Activated T-cell treated with anti-CD3 and anti-CD28 coated beads, Interleukin-2, amount 50 U/mL, for 24 hours (primary cell): ENCODE results near the gene LRRC8E.

Experiments
- DNase-seq: peaks from one replicate; pipeline ENCODE4 v3.0.0-alpha.2; 2020
- H3K27ac Mint-ChIP-seq: 2 replicates; pipeline ENCODE4 v1.8.0; 2020; ENCODE audit warnings: mild to moderate bottlenecking, mixed read lengths
- H3K27me3 Mint-ChIP-seq: 2 replicates; pipeline ENCODE4 v1.8.0; 2020; ENCODE audit warnings: mixed read lengths
- H3K36me3 Mint-ChIP-seq: 2 replicates; pipeline ENCODE4 v1.8.0; 2020; ENCODE audit warnings: low read depth, mixed read lengths
- H3K4me1 Mint-ChIP-seq: 2 replicates; pipeline ENCODE4 v1.8.0; 2020; ENCODE audit warnings: low read depth, mixed read lengths
- H3K4me3 Mint-ChIP-seq: 2 replicates; pipeline ENCODE4 v1.8.0; 2020; ENCODE audit warnings: mild to moderate bottlenecking, moderate library complexity, mixed read lengths
- H3K9me3 Mint-ChIP-seq: 2 replicates; pipeline ENCODE4 v1.8.0; 2020; ENCODE audit warnings: mixed read lengths

The LRRC8E gene

DNA sequence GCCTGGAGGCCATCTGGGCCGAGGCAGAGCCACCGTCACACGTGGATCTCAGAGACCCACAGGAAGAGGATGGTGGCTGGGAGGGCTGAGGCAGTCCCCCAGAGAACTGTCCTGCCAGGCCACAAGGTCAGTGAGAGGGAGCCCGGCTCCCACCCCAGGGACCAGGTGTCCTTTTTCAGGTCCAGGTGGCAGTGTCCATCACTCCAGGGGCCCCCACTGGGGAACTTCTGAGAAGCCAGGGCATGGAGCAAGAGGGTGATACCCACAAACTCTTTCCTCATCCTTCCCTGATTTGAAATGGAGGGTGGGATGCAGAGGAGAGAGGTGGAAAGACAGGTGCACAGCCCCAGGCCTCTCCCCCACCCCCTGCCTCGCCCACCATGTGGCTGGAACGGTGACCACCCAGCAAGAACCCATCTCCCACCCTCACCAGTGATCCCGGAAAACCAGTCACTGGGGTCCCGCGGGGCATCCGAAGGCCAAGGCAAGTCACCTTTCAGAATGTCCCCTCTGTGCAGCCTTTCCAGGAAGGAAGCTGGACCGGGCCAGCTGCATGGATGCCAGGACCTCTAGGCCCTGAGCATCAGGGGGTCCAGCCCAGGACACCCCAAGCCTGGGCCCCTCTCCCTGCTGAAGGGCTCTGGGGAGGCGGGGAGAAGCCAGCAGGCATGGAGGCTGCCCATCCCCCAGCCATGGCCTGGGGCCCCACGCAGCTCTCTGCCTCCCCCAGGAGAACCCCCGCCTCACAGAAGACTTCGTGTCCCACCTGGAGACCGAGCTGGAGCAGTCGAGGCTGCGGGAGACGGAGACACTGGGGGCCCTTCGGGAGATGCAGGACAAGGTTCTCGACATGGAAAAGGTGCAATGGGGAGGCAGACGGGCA, 28.2 kb upstream of the LRRC8E start:
- H3K4me1 Mint-ChIP-seq: peaks cover 9% of the 10 kb centered on the region
- no peak overlapping the region for H3K27ac Mint-ChIP-seq
- H3K36me3 Mint-ChIP-seq: no peaks in the 10 kb centered on the region
- peaks cover 27% of the 10 kb centered on the region for H3K27me3 Mint-ChIP-seq
- no peak for DNase-seq
- H3K4me3 Mint-ChIP-seq: no peak overlapping the region
- H3K9me3 Mint-ChIP-seq: no peaks in the 10 kb centered on the region

DNA sequence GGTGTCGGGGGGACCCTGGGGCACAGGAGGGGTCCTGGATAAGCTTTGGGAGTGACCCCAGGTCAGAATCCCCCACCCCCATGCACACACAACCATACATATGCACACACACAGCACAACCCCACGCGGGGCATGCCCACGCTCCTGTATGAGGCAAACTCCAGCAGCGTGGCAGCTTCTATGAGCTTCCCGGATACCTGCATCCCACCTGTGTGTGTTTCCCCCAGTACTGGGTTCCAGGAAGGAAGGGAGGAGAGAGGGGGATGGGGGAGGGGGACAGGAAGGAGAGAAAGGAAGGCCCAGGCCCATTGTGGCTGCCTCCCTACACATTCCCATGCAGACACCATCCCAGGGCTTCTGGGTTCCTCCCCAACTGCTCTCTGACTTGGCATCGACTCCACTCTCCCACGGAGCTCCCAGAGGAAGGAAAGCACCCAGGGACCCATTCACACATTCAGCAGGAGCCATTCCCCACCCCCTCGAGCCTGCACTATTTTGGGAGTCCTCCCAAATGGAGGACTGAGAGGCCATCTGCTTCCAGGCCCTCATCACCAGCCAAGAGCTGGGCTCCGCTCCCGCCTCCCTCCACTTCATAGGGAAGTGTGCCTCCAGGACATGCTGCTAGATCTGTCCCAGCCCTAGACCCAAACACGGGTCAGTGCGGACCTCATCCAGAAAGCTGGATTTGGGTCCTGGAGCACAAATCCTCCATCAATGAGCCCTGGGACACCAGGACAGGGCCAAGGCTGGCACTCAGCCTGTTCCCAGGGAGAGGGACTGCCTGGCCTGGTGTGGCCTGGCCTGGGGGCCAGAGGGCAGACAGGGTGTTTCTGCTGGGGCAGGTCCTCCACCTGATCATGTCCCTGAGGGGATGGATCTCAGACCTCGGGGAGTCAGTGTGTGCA, 27.3 kb upstream of the LRRC8E start:
- no peak for DNase-seq
- Mint-ChIP-seq H3K27ac (no peak overlapping the region), H3K4me3 (no peak overlapping the region), H3K27me3 (peaks cover 33% of the 10 kb centered on the region), H3K4me1 (peaks cover 14% of the 10 kb centered on the region), H3K36me3 (no peaks in the 10 kb centered on the region), H3K9me3 (no peaks in the 10 kb centered on the region)

- Mint-ChIP-seq H3K27ac (no peak overlapping the region), H3K9me3 (no peaks in the 10 kb centered on the region), H3K27me3 (peaks cover 39% of the 10 kb centered on the region), H3K36me3 (no peaks in the 10 kb centered on the region), H3K4me1 (peaks cover 14% of the 10 kb centered on the region), H3K4me3 (peak overlapping the region; percentile 27)
- DNase-seq: no peak
Measured at GRCh38 chr19:7861619-7862412, 26.5 kb upstream of the LRRC8E start.

DNA sequence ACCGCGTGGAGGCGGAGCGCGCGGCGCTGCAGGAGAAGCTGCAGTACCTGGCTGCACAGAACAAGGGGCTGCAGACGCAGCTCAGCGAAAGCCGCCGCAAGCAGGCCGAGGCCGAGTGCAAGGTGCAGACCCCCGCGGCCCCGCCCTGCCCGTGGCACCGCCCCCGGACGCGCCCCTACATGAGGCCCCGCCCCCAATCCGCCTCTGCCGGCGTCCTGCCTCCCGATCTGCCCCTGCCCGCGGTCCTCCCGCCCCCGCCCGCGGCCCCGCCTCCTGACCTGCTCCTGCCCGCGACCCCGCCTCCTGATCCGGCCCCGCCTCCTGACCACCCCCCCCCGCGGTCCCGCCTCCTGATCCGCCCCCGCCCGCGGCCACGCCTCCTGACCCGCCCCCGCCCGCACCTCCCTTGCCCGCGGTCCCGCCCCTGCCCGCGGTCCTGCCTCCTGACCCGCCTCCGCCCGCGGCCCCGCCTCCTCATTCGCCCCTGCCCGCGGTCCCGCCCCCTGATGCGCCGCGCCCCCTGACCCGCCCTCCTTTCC, 25.8 kb upstream of the LRRC8E start:
- no peaks in the 10 kb centered on the region for H3K9me3 Mint-ChIP-seq
- H3K4me3 Mint-ChIP-seq: peak overlapping the region; percentile 27
- no peaks in the 10 kb centered on the region for H3K36me3 Mint-ChIP-seq
- H3K27ac Mint-ChIP-seq: no peak overlapping the region
- DNase-seq: peak; percentile 79
- H3K27me3 Mint-ChIP-seq: peaks cover 45% of the 10 kb centered on the region
- H3K4me1 Mint-ChIP-seq: peaks cover 14% of the 10 kb centered on the region

DNA sequence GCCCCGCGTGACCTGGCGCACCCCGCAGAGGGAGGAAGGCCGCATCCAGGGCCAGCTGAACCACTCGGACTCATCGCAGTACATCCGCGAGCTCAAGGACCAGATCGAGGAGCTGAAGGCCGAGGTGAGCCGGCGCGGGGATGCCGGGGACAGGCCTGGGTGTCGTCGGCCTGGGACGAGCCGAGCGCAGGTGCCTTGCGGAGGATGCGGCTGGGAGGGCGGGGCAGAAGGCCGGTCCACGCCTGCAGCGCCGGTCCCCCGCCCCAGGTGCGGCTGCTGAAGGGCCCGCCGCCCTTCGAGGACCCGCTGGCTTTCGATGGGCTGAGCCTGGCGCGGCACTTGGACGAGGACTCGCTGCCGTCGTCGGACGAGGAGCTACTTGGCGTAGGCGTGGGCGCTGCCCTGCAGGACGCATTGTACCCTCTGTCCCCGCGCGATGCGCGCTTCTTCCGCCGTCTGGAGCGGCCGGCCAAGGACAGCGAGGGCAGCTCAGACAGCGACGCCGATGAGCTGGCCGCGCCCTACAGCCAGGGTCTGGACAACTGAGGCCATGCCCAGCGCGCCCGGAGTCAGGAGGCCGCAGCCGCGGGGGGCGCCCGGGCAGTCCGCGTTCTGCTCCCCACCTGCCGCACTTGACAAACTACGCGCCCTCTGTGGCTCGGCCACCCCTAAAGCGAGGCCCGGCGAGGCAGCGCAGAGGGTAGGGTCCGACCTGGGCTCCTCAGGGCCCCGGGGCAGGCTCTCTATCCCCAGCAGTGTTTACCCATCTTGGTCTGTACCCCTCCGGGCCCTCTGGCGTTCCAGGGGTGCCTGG, 24.9 kb upstream of the LRRC8E start:
- Mint-ChIP-seq H3K36me3 (no peaks in the 10 kb centered on the region), H3K27me3 (peaks cover 46% of the 10 kb centered on the region), H3K4me1 (peaks cover 16% of the 10 kb centered on the region), H3K27ac (no peak overlapping the region), H3K9me3 (no peaks in the 10 kb centered on the region), H3K4me3 (no peak overlapping the region)
- DNase-seq: no peak

- no peak overlapping the region for H3K4me3 Mint-ChIP-seq
- H3K27ac Mint-ChIP-seq: no peak overlapping the region
- no peak for DNase-seq
- H3K36me3 Mint-ChIP-seq: no peaks in the 10 kb centered on the region
- peaks cover 45% of the 10 kb centered on the region for H3K27me3 Mint-ChIP-seq
- H3K4me1 Mint-ChIP-seq: peaks cover 23% of the 10 kb centered on the region
- H3K9me3 Mint-ChIP-seq: no peaks in the 10 kb centered on the region
Measured at GRCh38 chr19:7863971-7864689, 24.2 kb upstream of the LRRC8E start.

- no peaks in the 10 kb centered on the region for H3K36me3 Mint-ChIP-seq
- peaks cover 45% of the 10 kb centered on the region for H3K27me3 Mint-ChIP-seq
- H3K9me3 Mint-ChIP-seq: no peaks in the 10 kb centered on the region
- no peak for DNase-seq
- peaks cover 23% of the 10 kb centered on the region for H3K4me1 Mint-ChIP-seq
- no peak overlapping the region for H3K27ac Mint-ChIP-seq
- H3K4me3 Mint-ChIP-seq: no peak overlapping the region
Measured at GRCh38 chr19:7864690-7865074, 23.6 kb upstream of the LRRC8E start.

- peaks cover 25% of the 10 kb centered on the region for H3K4me1 Mint-ChIP-seq
- no peak overlapping the region for H3K27ac Mint-ChIP-seq
- no peaks in the 10 kb centered on the region for H3K36me3 Mint-ChIP-seq
- H3K27me3 Mint-ChIP-seq: peaks cover 45% of the 10 kb centered on the region
- H3K4me3 Mint-ChIP-seq: no peak overlapping the region
- H3K9me3 Mint-ChIP-seq: no peaks in the 10 kb centered on the region
- no peak for DNase-seq
Measured at GRCh38 chr19:7865262-7865911, 22.9 kb upstream of the LRRC8E start.

GRCh38 chr19:7866399-7867091, 21.8 kb upstream of the LRRC8E start:
- H3K27me3 Mint-ChIP-seq: peaks cover 42% of the 10 kb centered on the region
- H3K4me3 Mint-ChIP-seq: no peak overlapping the region

DNA sequence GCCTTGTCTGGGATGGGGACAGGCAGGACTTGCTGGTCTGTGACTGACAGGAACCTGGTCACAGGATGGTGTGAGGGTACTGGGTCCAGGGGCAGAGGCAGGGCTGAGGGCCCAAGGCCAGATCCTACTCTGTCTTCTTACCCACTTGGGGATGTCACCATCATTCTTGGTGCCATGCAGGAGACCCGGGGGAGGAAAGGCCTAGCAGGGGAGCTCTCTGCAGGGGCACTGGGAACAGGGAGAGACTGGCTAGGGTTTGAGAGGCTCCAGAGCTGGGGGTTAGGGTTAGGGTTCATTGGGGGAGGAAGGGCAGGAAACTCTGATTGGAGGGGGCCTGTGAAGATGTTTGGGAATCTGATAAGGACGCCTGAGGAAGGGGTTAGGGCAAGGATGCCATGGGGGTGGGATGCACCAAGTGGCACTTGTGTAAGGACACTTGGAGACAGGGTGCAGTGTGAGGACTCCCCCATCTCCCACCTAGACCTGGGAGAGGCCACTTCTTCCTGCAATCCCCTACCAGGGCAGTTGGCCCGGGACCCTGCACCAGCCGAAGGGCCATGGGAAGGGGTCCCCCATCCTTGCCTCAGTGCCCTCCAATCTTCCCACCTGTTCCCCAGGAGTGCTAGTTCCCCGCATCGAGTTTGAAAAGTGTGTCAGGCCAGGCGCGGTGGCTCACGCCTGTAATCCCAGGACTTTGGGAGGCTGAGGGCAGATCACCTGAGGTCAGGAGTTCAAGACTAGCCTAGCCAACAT, 21.0 kb upstream of the LRRC8E start:
- H3K4me3 Mint-ChIP-seq: no peak overlapping the region
- H3K4me1 Mint-ChIP-seq: peaks cover 31% of the 10 kb centered on the region
- no peak for DNase-seq
- no peaks in the 10 kb centered on the region for H3K9me3 Mint-ChIP-seq
- H3K27me3 Mint-ChIP-seq: peaks cover 44% of the 10 kb centered on the region
- H3K36me3 Mint-ChIP-seq: no peaks in the 10 kb centered on the region
- no peak overlapping the region for H3K27ac Mint-ChIP-seq

More at GRCh38 chr19:7866399-7867091, 21.8 kb upstream of the LRRC8E start:
- no peaks in the 10 kb centered on the region for H3K36me3 Mint-ChIP-seq
- no peaks in the 10 kb centered on the region for H3K9me3 Mint-ChIP-seq
- DNase-seq: no peak
- H3K27ac Mint-ChIP-seq: no peak overlapping the region
- peaks cover 27% of the 10 kb centered on the region for H3K4me1 Mint-ChIP-seq

DNA sequence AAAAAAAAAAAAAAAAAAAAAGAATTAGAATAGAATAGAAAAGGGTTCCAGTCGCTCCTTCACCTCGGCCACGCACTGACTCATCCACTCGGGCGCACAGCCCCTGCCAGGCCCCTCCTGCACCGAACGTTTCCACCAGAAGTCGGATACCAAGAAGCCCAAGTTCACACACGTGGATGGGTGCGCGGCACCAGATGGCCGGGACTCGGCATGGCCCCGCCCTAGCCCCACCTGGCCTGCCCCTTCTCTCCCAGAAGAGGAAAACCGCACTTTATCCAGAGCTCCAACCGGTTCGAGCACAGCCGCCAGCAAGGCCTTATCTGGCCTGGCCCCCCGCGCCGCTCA, 20.0 kb upstream of the LRRC8E start:
- H3K9me3 Mint-ChIP-seq: no peaks in the 10 kb centered on the region
- peak overlapping the region; percentile 72 for H3K4me3 Mint-ChIP-seq
- no peak overlapping the region for H3K27ac Mint-ChIP-seq
- no peaks in the 10 kb centered on the region for H3K36me3 Mint-ChIP-seq
- DNase-seq: no peak
- H3K27me3 Mint-ChIP-seq: peaks cover 49% of the 10 kb centered on the region
- peaks cover 35% of the 10 kb centered on the region for H3K4me1 Mint-ChIP-seq
